Loucy (cell line): ENCODE results near the gene PDXDC1.
"Not testable (repeated sequence)": the region's sequence is repeated elsewhere in the genome, so short reads cannot be mapped to it uniquely, and the experiment has no call there.

Experiments
- EZH2phosphoT487 ChIP-seq: fragments of 200-600 bp; IDR thresholded peaks from 2 replicates; pipeline ENCODE4 v1.6.1; 2018; ENCODE audit warnings: antibody characterized with exemption, mild to moderate bottlenecking, moderate library complexity, borderline replicate concordance
- TF ChIP-seq, protein P1 (sequence below): fragments of 200-600 bp; sonication (generic); conservative IDR thresholded peaks from 2 replicates; pipeline ENCODE4 v1.5.1; 2014; ENCODE audit warnings: mild to moderate bottlenecking, antibody characterized with exemption, low read length

DNA sequence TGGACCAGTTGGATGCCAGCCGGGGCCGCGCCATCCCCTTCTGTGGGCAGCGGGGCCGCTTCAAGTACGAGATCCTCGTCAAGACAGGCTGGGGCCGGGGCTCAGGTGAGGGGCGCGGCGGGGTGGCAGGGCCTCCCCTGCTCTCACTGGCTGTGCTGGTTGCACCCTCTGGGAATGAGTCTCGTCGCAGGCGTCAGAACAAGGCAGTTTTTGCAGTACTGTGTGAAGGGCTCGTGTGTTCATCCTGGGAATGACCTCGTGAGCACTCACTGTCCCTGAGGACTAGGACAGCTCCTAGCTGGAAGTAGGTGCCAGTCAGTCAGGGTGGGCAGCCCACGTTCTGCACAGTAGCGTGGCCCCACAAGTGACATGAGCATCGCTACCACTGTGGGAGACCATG, 43.9 kb upstream of the PDXDC1 start:
- TF ChIP-seq, protein P1, sequence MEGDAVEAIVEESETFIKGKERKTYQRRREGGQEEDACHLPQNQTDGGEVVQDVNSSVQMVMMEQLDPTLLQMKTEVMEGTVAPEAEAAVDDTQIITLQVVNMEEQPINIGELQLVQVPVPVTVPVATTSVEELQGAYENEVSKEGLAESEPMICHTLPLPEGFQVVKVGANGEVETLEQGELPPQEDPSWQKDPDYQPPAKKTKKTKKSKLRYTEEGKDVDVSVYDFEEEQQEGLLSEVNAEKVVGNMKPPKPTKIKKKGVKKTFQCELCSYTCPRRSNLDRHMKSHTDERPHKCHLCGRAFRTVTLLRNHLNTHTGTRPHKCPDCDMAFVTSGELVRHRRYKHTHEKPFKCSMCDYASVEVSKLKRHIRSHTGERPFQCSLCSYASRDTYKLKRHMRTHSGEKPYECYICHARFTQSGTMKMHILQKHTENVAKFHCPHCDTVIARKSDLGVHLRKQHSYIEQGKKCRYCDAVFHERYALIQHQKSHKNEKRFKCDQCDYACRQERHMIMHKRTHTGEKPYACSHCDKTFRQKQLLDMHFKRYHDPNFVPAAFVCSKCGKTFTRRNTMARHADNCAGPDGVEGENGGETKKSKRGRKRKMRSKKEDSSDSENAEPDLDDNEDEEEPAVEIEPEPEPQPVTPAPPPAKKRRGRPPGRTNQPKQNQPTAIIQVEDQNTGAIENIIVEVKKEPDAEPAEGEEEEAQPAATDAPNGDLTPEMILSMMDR = not testable (repeated sequence)
- not testable (repeated sequence) for TF ChIP-seq EZH2phosphoT487
